Measurements from ENCODE around the gene CFAP70. TPM values are rescaled to one million over a fixed set of nuclear protein-coding genes. Genes with fewer than 3 reads are reported as not detected.

Gene CFAP70
- total RNA-seq, 1 experiment from 2014 or later = 0.24 TPM

- WGBS (ENCODE audit: extremely low coverage, insufficient read length, low lambda C conversion rate) = no CpG with 5 or more reads among the region's 1 CpG
Measured at GRCh38 chr10:73215749-73216148, 142.9 kb downstream of the CFAP70 start.

More at GRCh38 chr10:73215749-73216148, 142.9 kb downstream of the CFAP70 start:
- H2BK15ac ChIP-seq (ENCODE audit: low read depth, low read length) = no peak overlapping the region
- TF ChIP-seq CTCF (conservative IDR thresholded peaks at IDR 0.05) = no peak
- DNase-seq = no peak
- H3K27me3 ChIP-seq (ENCODE audit: insufficient read depth, low read length) = no peaks in the 10 kb centered on the region
- H3K4me3 Mint-ChIP-seq = no peak overlapping the region
- H3K4ac ChIP-seq (ENCODE audit: low read depth, low read length) = no peak overlapping the region
- no peaks in the 10 kb centered on the region for H3K4me1 ChIP-seq (ENCODE audit: insufficient read depth, low read length)
- peaks cover 0 to 12% (median 11%) of the 10 kb centered on the region in 3 experiments; a peak in 5 of 7 replicates for H3K36me3 Mint-ChIP-seq (ENCODE audit: insufficient read depth in 1 of 3, low read depth in 3 of 3)
- H3K27ac ChIP-seq (ENCODE audit: insufficient read length, low read depth, low read length) = no peak overlapping the region
- H3T11ph ChIP-seq (ENCODE audit: low read length) = no peak overlapping the region
- H3K9me3 ChIP-seq (ENCODE audit: control insufficient read depth, low read depth, low read length) = no peaks in the 10 kb centered on the region
- H3K27me3 Mint-ChIP-seq (ENCODE audit: low read depth) = no peaks in the 10 kb centered on the region
- H2AK5ac ChIP-seq (ENCODE audit: insufficient read length, low read length) = no peak overlapping the region
- no peak overlapping the region for H3K23ac ChIP-seq (ENCODE audit: insufficient read length, low read depth, low read length)
- no peak overlapping the region for H4K5ac ChIP-seq (ENCODE audit: insufficient read length, low read depth, low read length)
- no peak overlapping the region for H2BK120ac ChIP-seq (ENCODE audit: low read depth, low read length, poor library complexity, severe bottlenecking)
- H3K79me2 ChIP-seq (ENCODE audit: insufficient read depth, low read length) = no peaks in the 10 kb centered on the region
- H3K9ac ChIP-seq (ENCODE audit: extremely low read depth, insufficient read length, low read length) = no peak overlapping the region
- no peak overlapping the region for H3K14ac ChIP-seq (ENCODE audit: insufficient read depth, low read length)
- H4K20me1 ChIP-seq (ENCODE audit: control insufficient read depth, insufficient read depth, insufficient read length) = no peaks in the 10 kb centered on the region
- H2BK12ac ChIP-seq (ENCODE audit: insufficient read length, low read depth, low read length) = no peak overlapping the region
- H3K23me2 ChIP-seq (ENCODE audit: insufficient read length, low read depth, low read length, poor library complexity, severe bottlenecking) = no peaks in the 10 kb centered on the region
- no peak overlapping the region for H2BK20ac ChIP-seq (ENCODE audit: low read depth, low read length, poor library complexity, severe bottlenecking)
- H3K4me1 Mint-ChIP-seq = no peaks in the 10 kb centered on the region
- no peak overlapping the region for H3K4me2 ChIP-seq (ENCODE audit: insufficient read depth, insufficient read length, low read length)
- H3K79me1 ChIP-seq (ENCODE audit: insufficient read depth, low read depth, low read length, poor library complexity, severe bottlenecking) = no peaks in the 10 kb centered on the region
- no peaks in the 10 kb centered on the region for H3K9me3 Mint-ChIP-seq
- no peak overlapping the region for H4K91ac ChIP-seq (ENCODE audit: insufficient read length, low read depth, low read length)
- no peak overlapping the region for H3K18ac ChIP-seq (ENCODE audit: insufficient read length, low read depth, low read length)
- H2BK5ac ChIP-seq (ENCODE audit: insufficient read length, low read length) = no peak overlapping the region
- H4K8ac ChIP-seq (replicated peaks; ENCODE audit: insufficient read length, low read depth, low read length) = no peak overlapping the region
- H3K56ac ChIP-seq (ENCODE audit: insufficient read length, low read depth, low read length) = no peak overlapping the region
- H3K27ac Mint-ChIP-seq = no peak overlapping the region
- no peak overlapping the region for H2AFZ ChIP-seq (ENCODE audit: low read length)

All from H9 (cell line).